ENCODE results near the gene AGBL5.

AGBL5 gene

DNA sequence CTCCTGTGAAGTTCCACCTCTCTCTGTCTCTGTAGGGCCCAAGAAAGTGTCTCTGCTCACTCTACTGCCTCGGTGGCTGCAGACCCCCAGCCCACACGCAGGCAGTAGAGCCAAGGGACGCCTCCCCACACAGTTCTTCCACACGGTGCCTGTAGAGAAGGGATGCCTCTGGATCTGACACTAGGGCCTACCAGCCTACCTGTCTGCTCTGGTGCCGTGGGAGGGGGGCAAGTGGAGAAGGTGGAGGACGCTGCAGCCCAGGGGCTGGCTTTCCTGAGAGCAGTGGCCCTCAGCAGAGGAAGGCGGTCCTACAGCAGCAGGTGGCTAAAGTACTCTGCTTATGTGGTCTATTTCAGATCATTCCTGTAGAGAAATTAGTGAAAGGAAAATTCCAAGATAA lies 27.7 kb upstream of the AGBL5 start:
- DNase-seq (ENCODE audit: low read depth), result no peak

GRCh38 chr2:27024188-27024587 lies 27.3 kb upstream of the AGBL5 start:
- no peak for DNase-seq (ENCODE audit: low read depth)

- DNase-seq (ENCODE audit: low read depth), result no peak
Measured at GRCh38 chr2:27024812-27025211, 26.7 kb upstream of the AGBL5 start.

GRCh38 chr2:27025281-27025800 lies 26.1 kb upstream of the AGBL5 start:
- DNase-seq (ENCODE audit: low read depth), result no peak

GRCh38 chr2:27025861-27026851 lies 25.3 kb upstream of the AGBL5 start:
- no peak for DNase-seq (ENCODE audit: low read depth)

- no peak for DNase-seq (ENCODE audit: low read depth)
Measured at GRCh38 chr2:27027211-27027651, 24.2 kb upstream of the AGBL5 start.

DNA sequence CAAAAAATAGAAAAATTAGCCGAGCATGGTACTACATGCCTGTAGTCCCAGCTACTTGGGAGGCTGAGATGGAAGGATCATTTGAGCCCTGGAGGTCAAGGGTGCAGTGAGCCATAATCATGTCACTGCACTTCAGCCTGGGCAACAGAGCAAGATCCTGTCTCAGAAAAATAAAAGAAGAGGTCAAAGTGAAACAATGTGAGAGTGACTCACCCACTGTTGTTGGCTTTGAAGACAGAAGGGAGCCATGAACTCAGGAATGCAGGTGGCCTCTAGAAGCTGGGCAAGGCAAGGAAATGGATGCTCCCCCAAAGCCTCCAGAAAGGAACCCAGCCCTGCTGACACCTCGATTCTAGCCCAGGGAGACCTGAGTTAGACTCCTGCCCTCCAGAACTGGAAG lies 22.4 kb upstream of the AGBL5 start:
- no peak for DNase-seq (ENCODE audit: low read depth)

DNA sequence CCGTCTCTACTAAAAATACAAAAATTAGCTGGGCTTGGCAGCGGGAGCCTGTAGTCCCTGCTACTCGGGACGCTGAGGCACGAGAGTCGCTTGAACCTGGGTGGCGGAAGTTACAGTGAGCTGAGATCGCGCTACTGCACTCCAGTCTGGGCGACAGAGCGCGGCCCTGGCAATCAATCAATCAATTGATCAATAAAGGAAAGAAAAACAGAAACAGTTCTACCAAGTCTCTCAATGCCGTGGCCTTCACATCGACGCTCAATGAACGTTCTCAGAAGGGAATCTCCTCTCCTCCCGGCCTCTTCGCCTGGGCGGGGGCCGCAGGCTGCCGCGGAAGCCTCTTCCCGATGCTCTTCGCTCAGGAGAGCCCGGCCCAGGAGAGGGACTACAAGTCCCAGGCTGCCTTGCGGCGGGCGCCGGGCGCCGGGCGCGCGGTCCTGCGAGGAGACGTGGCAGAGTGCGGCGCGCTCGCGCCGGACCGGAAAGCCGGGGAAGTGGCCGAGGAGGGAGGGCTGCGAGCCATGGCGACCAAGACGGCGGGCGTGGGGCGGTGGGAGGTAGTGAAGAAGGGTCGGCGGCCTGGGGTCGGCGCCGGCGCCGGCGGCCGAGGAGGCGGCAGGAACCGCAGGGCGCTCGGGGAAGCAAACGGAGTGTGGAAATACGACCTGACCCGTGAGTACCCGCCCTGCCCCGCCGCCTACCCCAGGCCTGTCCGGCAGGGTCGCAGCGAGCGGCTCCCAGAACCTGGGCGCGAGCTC lies 18.8 kb upstream of the AGBL5 start, which contains the start of gene TMEM214:
Gene TMEM214, plus strand, starts transcription at position 471 of the 758 bp plus-strand sequence. Its CDS starts 51 bp downstream, at position 522.
- peak; percentile 63 for DNase-seq (ENCODE audit: low read depth)

GRCh38 chr2:27033253-27033852 lies 18.1 kb upstream of the AGBL5 start:
- no peak for DNase-seq (ENCODE audit: low read depth)

DNA sequence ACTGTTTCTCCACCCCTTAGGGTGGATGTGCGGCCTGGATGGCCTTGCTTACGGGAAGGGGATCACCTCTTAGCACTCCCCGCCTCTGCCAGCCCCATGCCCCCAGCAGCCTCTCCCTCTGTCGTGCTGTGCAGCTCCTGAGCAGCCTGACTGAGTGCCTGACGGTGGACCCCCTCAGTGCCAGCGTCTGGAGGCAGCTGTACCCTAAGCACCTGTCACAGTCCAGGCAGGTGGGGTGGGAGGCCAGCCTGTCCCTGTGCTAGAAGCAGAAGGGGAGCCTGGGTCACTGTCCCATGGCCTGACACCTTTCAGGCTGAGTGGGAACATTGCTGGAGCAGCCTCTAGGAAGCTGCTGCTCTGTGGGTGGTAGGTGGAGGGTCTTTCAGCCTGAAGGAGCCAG lies 13.5 kb upstream of the AGBL5 start:
- no peak for DNase-seq (ENCODE audit: low read depth)

DNA sequence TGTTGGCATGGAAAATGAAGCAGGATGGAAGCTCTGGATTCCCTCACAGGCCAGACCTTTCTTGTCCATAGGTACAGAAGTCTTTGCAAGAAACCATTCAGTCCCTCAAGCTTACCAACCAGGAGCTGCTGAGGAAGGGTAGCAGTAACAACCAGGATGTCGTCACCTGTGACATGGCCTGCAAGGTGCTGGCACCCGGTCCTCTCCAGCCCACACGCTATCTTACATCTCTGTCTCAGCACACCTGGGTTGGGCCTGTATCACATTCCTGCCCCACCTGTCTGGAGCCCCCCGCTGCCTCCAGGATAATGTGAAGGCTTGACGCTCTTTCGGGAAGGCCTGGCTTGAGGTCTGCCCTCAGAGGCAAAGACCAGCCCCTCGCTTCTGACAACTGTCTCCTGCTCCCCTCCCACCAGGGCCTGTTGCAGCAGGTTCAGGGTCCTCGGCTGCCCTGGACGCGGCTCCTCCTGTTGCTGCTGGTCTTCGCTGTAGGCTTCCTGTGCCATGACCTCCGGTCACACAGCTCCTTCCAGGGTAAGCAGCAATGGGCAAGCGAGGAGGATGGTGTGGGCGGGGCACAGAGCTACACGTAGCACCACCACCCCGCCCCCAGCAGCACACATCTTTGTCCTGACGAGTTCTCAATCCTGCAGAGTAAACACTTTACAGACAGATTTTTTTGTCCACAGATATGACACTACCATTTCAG lies 12.7 kb upstream of the AGBL5 start:
- no peak for DNase-seq (ENCODE audit: low read depth)

DNA sequence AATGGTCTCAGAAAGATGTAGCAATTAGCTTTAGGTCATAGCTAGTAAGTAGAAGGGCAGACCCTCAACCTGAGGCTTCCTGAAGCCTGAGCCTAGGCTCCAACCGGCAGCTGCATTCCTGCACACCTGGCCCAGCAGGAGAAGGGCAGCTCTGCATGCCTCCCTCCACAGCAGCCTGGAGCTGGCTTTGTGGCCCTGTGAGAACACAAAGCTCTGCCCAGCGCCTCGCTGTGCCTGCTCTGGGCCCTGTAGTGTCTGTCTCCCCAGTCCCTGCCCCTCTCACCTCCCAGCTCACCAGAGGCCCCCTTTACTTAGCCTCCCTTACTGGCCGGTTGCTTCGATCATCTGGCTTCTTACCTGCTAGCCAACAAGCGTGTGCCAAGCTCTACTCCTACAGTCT lies 12.0 kb upstream of the AGBL5 start:
- DNase-seq (ENCODE audit: low read depth), result no peak

GRCh38 chr2:27039871-27040270 lies 11.6 kb upstream of the AGBL5 start:
- no peak for DNase-seq (ENCODE audit: low read depth)

GRCh38 chr2:27040282-27040681 lies 11.2 kb upstream of the AGBL5 start:
- no peak for DNase-seq (ENCODE audit: low read depth)

- DNase-seq (ENCODE audit: low read depth), result no peak
Measured at GRCh38 chr2:27041752-27042151, 9.7 kb upstream of the AGBL5 start.

DNA sequence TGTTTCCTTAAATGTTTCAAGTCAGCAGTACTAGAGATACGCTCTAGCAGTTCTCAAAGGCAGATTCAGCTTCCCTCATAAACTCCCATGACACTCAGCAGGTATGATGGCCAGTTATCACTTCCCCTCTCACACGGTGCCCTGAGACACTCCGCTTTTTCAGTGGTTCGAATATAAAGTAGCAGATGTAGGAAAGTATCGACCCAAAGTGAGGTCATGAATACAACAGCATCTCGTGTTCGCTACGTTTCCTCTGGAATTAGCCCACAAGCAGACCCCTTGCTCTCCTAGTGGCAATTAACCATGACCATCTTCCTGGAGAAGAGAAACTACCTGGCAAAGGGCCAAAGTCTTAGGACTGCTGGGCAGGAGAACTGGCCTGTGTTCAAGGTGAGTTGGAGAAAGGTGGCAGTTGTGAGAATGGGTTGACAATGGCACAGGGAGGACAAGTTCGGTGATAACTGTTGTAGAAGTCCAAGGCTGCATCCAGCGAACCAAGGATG lies 9.3 kb upstream of the AGBL5 start:
- no peak for DNase-seq (ENCODE audit: low read depth)

DNA sequence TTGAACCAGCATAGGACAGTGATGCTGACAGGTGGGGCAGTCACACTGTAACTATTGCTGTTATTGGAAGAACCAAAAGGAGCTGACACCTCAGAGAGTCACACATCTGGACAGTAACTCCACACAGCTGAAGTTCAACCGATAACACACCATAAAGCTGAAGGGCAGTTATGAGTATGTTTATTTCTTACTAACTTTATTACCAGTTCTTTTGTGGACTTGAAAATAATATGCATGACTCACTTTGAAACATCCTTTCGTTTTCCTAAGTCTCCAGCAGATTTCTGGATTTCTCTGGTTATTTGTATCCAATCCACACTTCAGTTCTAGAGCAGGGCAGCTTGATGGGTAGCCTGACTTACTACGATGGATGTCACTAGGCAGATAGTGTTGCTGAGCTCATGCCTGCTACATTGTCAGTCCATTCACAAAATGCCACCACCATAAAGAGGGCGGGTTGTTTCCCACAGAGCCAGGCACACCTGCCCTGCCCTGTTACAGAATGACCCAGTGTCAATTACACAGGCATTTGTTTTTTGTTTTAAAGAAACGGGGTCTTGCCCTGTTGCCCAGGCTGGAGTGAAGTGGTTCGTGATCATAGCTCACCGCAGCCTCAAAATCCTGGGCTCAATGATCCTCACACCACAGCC lies 8.4 kb upstream of the AGBL5 start:
- no peak for DNase-seq (ENCODE audit: low read depth)

DNA sequence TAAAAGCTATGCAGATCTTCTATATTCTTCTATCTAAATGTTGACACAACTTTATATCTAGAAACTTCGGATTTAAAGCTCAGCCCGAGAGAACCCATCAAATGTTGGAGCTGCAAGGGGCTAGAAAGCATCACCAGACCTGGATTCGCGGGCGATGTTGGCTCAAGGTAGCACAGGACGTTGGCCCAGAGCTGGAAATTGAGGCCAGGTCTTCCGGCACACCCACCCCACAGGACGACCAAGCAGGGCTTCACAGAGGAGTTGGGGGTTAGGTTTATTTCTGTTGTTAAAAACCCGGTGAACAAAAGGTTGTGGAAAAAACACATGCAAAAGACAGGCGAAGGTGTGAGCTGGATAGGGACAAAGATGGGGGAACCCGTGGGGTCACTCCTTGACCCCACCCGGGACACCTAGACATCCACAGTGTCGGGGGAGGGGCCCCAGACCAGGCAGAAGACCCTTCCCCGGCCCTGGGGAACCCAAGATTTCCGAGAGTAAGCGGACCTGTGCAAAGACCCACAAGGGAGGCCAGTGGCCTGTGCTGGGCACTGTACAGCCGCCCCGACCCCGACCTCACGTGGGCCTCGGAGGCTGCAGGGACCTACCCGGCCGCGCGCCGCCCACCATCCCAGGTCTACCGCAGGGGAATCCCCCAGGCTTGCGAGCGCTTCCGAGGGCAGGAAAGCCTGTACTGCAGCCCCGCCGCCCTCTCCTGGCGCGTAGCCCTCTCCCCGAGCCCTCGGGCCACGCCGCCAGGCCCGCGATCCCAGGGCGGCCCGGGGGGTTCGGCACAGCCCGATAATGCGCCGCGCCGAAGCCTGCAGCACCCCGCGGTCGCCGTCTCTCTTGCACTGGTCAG lies 1.8 kb upstream of the AGBL5 start:
- DNase-seq (ENCODE audit: low read depth), result peak; percentile 50

DNA sequence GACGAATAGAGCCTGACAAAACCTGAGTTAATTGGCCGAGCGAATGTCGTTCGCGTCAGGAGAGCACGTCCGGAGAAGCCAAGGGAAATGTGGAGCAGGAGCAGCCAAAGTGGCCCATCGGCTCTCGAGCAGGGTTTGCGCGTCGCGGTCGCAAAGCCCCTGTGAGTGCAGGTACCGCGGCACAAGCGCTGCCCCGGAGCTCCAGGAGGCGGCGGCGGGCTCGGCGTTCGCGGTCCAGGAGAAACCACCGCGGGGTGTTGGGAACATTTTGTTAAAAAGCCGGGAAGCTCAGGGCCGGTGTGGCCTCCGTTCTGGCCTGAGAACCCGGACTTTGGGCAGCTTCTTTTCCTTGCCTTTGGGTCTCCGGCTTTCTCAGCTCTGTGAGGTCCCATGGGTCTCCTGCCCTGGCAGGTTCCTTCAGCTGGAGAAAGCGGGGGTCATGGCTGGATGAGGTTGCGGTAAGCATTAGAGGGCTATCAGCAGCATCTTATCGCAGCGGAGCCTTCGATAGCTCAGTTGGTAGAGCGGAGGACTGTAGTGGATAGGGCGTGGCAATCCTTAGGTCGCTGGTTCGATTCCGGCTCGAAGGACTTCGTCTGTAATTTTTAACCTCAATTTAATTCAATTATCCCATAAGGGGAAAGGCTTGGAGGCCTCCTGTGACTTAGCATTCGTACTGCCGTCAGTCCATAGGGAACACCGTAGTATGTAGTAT lies 1.0 kb upstream of the AGBL5 start:
- DNase-seq (ENCODE audit: low read depth), result peak; percentile 83
